Inferior parietal cortex (tissue), 1 donor: Measurements from ENCODE around the gene TAF6L.
"Not testable (repeated sequence)": the region's sequence is repeated elsewhere in the genome, so short reads cannot be mapped to it uniquely, and the experiment has no call there.

Source experiments
- DNase-seq: peaks from one replicate; pipeline ENCODE4 v3.0.0-alpha.2; 2016; ENCODE audit errors: extremely low spot score

Gene TAF6L

DNA sequence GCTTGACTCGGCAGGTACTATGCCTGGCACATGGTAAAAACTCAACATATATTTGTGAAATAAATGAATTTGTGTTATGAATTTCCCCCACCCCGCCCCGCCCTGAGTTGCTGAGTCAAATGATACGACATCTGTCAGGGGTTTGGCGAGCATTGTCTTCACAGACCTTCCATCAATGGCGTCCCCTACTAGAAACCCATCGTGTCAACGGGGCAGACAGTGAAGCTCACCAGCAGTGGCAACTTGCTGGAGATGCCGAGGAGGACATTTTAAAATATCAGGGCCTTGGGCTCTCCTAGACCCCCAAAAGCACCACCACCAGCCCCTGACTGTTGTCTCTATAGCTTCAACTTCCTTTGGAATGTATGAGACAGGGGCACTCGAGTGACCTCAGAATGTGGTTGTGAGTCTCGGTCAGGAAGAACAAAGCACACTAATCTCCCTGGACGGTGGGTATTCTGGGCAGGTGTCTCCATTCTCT lies 34.8 kb downstream of the TAF6L start:
- no peak for DNase-seq

DNA sequence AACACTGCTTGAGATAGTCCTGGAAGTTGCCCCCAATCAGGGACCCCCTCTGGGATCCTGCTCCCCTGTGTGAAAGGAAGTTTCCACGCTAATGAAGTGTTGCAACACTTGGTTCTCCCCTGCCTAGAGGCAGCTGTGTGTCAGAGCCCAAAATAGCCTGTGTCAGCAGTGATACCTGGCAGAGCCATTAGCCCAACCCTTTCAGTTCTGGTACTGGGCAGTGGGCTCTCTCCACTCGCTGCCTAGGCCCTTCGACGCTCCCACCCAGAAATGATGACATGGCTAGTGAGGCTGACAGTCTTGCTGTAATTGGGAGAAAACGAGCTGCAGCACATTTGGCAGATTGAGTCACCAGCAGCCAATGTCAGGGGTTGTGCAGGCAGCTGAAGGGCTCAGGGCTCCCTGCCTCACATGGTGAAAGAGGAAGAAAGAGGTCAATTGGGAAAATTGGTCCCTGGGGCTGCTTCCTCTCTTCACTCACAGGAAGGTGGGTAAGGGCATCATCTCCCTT lies 35.5 kb downstream of the TAF6L start:
- no peak for DNase-seq

DNA sequence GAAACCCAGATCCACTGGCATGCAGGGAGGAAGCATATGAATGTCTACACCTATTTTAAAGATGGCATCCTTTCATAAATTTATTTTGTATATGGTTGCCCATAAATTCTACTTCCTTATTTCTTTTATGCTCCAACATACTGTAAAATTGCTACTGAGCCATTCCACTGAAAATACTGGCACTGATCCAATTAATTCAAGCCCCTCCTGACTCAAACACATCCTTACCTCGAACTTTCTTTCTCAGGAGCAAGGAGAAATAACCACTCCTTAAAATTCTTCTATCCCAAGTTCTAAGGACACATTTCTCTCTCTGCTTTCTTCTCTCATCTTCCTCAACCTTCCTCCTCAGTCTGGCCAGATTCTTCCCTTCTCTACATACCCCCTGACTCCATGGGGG lies 39.6 kb downstream of the TAF6L start:
- no peak for DNase-seq

DNA sequence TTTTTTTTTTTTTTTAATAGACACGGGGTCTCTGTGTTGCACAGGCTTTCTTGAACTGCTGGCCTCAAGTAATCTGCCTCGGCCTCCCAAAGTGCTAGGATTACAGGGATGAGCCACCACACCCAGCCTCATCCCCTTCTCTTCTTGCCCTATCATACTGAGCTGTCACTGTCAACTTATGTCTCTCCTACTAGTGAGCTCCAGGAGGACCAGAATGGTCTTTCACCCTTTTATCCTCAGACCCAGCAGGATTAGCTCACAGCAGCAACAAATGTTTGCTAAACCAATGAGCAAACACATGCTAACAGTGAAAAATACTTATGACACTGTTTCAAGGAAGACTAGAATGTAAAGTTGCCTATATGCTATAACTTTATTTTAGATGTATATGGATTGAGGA lies 40.5 kb downstream of the TAF6L start:
- DNase-seq, result no peak

DNA sequence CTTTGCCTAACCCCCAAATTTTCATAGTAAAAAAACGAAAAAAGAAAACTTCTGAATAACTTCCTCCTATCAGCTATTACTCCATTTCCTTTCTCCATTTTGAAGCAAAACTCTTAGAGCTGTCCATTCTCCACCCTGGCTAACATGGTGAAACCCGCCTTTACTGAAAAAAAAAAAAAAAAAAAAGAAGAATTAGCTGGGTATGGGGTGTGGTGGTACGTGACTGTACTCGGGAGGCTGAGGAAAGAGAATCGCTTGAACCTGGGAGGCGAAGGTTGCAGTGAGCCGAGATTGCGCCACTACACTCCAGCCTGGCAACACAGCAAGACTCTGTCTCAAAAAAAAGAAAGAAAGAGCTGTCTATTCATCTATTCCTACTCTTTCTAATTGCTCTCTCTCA lies 45.4 kb downstream of the TAF6L start:
- DNase-seq, result no peak

DNA sequence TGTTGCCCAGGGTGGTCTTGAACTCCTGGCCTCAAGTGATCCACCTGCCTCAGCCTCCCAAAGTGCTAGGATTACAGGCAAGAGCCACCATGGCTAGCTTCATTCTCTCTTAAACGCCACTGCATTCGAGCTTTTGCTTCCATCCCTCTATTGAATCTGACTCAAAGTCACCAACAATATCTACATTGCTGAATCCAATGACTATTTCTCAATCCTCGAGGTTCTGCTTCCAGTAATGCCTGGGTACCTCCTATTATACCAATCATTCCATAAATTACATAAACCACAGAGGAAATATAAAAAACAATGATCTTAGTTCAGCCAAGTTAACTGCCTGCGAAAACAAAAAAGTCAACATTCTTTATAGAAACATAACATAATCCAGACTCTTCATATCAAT lies 45.9 kb downstream of the TAF6L start:
- no peak for DNase-seq

DNA sequence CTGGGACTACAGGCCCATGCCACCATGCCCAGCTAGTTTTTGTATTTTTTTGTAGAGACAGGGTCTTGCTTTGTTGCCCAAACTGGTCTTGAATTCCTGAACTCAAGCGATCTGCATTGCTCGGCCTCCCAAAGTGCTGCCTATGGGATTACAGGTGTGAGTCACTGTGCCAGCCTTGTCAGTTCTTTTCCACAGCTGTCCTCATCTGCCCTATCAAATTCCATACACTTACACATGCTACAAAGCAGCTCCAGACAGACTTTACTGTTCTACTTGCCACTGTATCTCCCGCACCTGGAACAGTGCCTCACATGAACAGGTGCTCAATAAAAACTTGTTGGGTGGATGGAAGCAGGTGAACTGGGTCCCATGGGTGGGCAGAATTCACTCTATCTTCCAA lies 52.5 kb downstream of the TAF6L start:
- no peak for DNase-seq

DNA sequence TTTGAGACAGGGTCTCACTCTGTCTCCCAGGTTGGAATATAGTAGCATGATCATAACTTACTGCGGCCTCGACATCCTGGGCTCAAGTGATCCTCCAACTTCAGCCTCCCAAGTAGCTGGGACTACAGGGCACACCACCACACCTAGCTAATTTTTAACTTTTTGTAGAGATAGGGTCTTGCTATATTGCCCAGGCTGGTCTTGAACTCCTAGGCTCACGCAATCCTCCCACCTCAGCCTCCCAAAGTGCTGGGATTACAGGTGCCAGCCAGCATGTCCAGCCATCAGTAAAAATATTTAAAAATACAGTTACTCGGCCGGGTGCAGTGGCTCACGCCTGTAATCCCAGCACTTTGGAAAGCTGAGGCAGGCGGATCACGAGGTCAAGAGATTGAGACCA lies 56.9 kb downstream of the TAF6L start:
- not testable (repeated sequence) for DNase-seq

DNA sequence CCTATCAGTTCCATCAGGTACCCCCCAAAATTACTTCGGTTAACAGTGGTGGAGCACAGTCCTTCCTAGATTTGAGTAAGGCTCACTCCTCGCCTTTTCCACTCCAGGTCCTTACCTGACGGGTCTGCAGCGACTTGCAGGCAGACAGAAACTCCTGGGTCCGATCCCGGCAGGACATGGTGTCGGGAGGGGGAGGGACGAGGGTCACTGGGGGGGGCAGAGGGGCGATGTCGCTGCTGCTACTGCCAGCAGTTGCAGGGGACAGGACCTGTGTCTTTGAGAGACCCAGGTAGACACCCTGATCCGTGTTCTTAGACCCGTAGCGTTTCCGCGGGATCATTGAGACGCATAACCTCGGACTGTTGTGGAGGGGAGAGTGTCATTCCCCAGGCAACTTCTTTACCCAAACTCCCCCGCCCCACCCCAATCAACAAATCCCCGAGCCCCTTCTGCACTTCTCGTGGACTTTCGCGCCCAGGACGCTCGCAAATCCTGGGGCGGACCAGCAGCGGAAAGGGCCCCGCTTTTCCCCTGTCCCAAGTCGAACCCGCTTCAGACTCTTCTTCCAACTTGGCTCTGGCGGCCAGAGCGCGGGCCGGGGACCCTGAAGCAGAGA lies 59.8 kb downstream of the TAF6L start:
- no peak for DNase-seq

DNA sequence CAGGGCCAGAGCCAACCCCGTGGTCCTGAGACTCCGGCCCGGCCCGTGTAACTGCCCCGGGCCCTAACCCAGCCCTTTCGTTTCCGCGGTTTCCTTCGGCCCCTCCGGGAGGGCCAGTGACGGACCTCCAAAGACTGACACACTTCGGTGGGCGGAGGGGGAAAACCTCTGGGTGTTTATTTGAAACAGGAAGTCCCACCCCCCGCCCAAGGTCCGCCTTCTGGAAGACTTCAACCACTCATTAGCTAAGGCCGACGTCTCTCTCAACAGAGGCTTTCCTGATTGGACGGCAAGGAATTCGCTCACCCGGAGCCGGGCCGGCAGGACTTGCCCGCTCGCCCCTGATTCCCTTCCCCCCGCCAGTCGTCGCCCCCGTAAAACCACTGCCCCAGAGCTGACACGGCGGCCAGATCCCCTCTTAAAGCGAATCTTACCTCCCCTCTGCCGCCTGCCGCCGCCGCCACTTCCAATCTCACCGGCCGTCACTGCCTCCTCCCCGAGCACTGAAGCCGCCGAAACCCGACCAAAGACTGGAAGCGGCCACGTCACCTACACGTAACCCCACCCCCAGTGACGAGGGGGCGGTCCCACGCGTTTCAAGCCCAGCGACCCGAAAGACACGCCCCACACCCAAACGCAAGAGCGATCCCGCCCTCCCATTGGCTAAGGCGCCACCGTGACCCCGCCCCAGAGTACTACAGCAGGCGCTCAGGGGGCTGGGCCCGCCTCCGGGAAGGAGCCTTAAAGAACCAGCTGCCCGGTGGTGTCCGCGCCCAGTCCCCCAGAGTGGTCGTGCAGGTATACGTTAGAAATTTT lies 60.5 kb downstream of the TAF6L start, which contains the start of gene STX5:
STX5 (minus strand) TSS at position 532 of the 816 bp plus-strand sequence. CDS start 808 bp downstream, outside the sequence.
- DNase-seq, result peak; percentile 98

DNA sequence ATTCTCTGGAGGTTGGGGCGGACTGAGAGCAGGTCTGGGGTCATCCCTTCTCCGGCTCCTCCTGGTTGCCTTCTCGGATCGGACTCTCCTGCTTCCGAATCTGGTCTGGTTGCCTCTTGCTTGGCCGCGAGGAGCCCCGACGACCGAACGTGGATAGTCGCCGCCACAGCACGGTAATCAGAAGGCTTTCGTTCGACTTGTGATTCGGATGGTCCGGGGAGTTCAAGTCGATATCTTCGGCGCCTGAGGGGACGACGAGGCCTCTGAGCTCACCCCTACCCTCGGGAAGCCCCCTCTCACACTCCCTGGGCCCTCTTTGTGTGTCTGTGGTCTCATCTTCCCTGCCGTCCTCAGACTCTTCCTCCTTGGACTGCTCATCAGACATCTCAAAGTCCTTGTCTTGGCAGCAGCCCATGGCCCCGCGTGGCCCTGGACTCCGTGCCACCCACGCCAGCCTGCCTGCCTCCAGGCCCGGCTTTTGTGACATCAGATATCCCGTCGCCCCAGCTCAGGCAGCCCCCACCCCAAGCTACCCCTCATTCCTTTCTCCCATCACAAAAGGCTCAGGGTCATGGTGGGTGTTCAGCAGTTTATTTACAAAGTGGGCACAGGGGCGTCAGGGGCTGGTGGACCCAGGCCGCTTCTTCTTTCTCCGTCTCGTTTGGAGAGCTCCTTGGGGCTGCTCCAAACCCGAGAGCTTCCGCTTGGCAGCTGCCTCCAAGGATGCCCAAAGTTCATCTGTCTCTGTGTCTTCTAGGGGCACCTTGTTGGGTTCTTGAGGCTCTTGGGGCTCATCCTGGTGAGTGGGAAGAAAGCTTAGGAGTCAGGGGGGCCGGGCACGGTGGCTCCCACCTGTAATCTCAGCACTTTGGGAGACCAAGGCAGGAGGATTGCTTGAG lies 61.4 kb downstream of the TAF6L start, which contains the start of gene TEX54:
TEX54 (minus strand) TSS at position 506 of the 899 bp plus-strand sequence.
- no peak for DNase-seq

DNA sequence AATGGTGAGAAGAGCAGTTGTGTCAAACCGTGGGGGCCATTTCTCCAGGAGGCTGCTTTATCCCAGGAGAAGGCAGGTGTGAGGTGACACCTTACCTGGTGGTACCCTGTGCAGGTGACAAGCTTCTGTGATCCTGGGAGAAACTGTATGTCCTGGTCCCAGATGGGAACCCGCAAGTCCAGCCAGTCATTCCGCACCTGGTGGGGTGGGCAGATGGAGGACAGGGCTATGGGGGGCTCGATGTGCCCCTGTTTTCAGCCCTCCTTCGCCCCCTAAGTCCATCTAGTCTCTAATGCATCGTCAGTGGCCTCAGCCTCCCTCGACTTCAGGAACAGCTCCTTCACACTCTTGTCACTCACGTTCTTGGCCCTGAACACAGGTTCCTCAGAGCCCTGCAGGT lies 64.1 kb downstream of the TAF6L start:
- no peak for DNase-seq
